Stimulated activated naive CD8-positive, alpha-beta T cell treated with anti-CD3 and anti-CD28 coated beads, Interleukin-15, Interleukin-2, amounts not matched to agents 100 U/mL and 50 U/mL, for 24 hours (primary cell): Measurements from ENCODE around the gene CD27.
"Not testable (repeated sequence)": the region's sequence is repeated elsewhere in the genome, so short reads cannot be mapped to it uniquely, and the experiment has no call there.

ENCODE experiments used
- ATAC-seq: fragments of 150-1000 bp; cut with Tn5 transposase; one replicate; pipeline ENCODE4 v1.10.0; 2021
- DNase-seq: peaks from one replicate; pipeline ENCODE4 v3.0.0; 2021

The CD27 gene

DNA sequence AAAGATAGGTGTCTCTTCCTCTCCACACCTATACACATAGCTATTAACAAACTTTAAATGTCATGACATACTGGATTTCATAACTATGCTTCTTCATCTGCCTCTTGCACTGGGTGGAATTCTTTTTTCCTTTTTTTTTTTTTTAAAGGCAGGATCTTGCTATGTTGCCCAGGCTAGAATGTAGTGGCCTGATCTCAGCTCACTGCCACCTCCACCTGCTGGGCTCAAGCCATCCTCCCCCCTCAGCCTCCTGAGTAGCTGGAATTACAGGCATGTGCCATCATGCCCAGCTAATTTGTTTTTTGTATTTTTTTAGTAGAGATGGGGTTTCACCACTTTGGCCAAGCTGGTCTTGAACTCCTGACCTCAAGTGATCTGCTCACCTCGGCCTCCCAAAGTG, 43.5 kb downstream of the CD27 start:
- no peak for DNase-seq

DNA sequence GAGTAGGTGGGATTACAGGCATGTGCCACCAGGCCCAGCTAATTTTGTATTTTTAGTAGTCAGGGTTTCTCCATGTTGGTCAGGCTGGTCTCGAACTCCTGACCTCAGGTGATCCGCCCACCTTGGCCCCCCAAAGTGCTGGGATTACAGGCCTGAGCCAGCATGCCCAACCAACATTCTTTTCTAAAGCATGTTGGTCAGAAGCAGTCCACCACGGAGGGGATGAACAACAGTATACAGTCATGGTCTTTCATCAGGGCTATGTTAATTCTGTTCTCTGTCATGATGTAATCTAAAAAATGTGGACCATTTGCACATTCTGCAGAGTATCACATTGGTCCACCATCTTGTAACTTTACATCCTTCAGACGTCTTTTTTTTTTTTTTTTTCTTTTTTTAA, 44.7 kb downstream of the CD27 start:
- DNase-seq (no peak), ATAC-seq (no peak)

More for the DNA sequence above, 43.5 kb downstream of the CD27 start:
- ATAC-seq = no peak

DNA sequence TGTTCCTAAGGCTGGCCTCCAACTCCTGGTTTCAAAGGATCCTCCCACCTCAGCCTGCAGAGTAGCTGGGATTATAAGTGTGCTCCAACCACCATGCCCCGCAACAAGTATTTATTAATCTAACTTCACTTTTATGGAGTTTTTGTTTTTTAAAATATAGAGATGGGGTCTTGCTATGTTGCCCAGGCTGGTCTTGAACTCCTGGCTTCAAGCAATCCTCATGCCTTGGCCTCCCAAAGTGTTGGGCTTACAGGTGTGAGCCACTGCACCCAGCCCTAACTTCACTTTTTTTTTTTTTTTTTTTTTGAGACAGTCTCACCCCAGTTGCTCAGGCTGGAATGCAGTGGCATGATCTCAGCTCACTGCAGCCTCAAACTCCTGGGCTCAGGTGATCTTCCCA, 45.9 kb downstream of the CD27 start:
- not testable (repeated sequence) for DNase-seq, ATAC-seq

DNA sequence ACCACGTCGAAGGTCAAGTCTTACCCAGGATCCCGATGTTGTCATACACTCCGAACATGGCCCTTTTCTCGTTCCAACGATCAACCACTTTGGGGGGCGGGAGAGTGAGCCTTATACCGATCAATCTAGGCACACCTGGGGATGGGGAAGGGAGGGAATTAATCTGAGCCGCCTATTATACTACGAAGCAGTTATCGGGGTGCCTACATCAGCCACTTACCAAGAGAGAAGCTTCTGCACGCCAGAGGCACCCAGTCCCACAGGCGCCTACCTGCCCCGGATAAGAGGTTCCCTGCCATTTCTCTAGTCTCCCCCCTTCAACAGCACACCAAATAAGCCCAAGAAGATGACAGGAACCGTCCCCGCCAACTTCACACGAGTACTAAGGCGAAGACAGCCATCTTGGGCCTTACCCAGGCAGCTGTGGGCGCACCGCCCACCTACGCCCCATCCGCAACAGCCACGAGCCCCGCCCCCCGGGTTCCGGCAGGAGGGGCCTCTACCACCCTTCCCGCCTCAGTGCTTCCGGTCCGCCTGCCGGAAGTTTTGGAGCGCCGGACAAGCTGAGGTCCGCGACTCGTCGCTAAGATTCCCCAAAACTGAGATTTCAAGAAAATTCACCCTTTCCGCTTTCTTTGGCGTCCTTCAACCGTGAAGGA, 48.2 kb downstream of the CD27 start, which contains the start of gene MRPL51:
Gene MRPL51, minus strand, starts transcription at position 425 of the 659 bp plus-strand sequence. Its CDS starts 126 bp downstream, at position 299.
- peak; percentile 82 for ATAC-seq

DNA sequence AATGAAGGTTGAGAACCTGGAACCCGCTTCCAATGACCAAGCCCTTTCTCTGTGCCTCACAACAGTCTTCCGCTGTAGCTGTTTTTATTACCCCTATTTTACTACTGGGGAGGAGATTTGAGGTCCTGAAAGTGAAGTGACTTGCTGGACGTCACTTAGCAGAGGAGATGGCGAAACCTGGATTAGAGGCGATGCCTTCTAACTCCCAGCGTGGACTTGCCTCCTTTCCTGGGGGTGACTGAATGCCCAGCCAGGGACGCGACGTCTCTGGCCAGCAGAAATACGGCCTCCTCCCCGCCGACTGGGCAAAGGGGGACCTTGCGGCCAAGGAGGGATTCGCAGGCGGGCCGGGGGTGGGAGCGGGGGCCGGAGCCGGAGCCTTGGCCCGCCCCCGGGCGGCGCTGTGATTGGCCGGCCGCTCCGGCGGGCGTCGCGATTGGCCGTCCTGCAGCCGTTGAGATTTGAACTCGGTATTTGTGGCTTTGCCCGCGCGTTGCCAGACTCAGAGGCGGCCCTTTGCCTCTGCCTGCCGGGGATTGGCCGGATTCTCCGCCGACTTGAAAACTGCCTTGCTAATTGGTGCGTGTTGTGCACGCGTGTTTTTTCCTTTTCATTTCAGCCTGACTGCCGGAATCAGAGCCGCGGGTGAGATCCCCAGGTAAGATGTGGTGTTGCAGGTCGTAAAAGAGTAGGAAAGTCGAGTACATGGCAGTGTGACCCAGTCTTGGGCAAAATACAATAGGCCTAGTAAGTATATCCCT, 48.9 kb downstream of the CD27 start, which contains the start of gene NCAPD2:
Gene NCAPD2, plus strand, starts transcription at position 606 of the 761 bp plus-strand sequence. CDS start 997 bp downstream, outside the sequence.
- DNase-seq (peak; percentile 94), ATAC-seq (peak; percentile 92)

More for the DNA sequence above, 48.2 kb downstream of the CD27 start, which contains the start of gene MRPL51:
- peak; percentile 100 for DNase-seq

- ATAC-seq (peak; percentile 1), DNase-seq (peak; percentile 12)
These were observed 49.5 kb downstream of the CD27 start for GRCh38 chr12:6494258-6494743.

GRCh38 chr12:6494968-6495367, 50.2 kb downstream of the CD27 start:
- ATAC-seq = no peak
- DNase-seq = no peak

DNA sequence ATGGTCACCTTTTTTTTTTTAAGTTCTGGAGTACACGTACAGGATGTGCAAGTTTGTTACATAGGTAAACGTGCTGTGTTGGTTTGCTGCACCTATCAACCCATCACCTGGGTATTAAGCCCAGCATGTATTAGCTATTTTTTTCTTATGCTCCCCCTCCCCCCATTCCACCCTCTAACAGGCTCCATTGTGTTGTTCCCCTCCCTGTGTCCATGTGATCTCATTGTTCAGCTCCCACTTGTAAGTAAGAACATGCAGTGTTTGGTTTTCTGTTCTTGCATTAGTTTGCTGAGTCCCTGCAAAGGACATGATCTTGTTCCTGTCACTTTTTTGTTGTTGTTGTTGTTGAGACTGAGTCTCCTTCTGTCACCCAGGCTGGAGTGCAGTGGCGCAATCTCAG, 52.5 kb downstream of the CD27 start:
- not testable (repeated sequence) for ATAC-seq

GRCh38 chr12:6500466-6500865, 55.7 kb downstream of the CD27 start:
- DNase-seq (no peak), ATAC-seq (no peak)

More for the DNA sequence above, 52.5 kb downstream of the CD27 start:
- not testable (repeated sequence) for DNase-seq
